GM15510 (cell line): ENCODE results near the gene DENND1B.

ENCODE experiments used
- POLR2A ChIP-seq: IDR thresholded peaks from 3 replicates; pipeline ENCODE4 v1.6.1; 2011; ENCODE audit warnings: borderline replicate concordance; ENCODE audit not compliant: insufficient read length; ENCODE audit errors: extremely low read depth

The DENND1B gene

DNA sequence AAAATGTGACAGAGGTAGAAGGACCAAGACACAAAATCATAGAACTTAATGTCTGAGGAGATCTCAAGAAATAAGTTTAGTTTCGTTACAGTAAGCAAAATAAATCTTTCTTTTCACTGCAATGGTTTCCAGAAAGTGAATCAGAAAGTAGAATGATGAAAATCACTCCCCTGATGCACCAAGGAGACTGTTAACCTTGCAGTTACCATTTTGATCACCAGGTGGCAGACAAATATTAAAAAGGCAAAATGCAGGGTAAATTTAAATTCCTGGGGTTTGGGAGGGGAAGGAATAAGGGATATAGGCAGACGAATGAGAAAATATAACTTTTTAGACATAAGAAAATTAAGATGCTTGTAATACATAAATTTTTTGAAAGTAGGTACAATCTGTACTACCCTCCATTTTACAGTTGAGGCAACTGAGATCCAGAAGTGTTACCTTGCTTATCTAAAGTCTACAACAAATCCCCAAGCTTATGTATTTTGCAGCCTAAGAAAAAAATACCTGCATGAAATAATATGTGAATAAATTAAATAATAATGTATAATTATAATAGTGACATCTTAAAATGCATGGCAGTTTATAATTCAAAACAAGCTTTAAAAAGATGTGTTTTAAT lies 254.1 kb downstream of the DENND1B start:
- no peak for TF ChIP-seq POLR2A

DNA sequence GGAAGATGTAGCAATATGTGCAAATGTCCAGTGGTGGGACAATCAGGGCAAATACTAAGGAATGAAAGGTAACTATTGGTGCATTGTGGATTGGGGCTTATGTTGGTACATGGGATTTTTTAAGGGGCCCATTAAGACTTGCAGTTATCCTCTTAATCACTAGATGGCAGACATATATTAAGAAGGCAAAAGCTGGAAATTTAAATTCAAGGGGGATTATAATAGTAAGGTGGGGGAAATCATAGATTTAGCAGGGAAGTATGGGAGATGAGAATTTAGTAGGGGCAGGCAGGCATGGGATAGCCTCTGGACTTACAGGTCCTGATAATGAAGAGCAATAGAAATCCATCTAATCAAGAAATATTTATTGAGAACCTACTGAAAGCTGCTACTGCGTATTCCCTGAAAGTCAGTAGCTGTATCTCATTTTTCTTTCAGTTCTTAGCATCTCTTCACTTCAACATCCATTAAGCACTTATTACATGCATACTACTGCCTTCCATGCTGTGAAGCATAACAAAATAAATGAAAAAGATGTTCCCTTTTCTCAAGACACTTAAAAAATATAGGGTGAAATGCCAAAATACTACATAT lies 255.4 kb downstream of the DENND1B start:
- no peak for TF ChIP-seq POLR2A

DNA sequence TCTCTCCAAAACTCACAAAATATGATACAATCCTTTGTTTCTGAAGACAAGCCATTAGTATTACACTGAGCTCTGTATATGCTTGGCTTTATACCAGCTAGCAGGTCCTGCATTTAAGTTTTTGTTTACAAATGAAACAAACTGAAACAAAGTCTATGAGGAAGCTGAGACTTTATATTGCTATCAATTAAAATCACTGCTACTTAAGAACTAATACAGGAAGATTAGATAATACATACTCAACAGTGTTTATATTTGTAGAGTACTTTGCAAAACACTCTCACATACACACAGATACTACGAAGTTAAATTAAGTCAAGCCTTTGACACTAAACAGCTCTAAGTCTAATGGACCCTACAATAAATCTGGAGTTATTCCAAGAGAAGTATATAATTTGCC lies 259.9 kb downstream of the DENND1B start:
- no peak for TF ChIP-seq POLR2A

DNA sequence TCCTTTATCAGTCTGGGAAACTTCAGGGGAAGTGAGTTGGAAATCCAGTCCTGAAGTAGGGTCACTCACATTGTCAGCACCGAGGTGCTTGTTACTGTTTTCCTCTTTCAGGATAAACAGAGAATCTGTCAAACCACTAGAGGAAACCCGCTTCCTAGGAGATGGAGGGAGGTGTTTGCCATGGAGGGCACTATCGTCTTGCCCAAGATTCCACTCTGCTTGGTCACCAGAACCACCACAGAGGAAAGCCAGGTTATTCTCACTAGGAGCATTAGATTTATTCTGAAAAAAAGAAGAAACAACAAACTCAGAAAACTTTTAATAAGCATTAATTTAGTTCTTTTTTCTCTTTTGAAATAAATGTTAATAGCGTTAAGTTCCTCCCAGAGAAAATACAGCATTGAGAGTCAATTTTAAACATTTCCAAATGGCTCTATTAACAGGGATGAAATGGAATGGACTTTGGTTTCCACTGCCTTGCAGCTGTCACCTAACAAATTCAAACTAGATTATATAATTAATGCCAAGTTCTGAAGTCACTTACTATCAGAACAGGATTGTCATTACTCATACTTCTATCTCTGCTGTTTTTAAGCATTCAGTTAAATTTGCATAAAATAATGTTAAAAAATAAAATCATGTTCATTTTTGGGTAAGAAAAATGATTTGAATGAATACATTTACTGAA lies 264.4 kb downstream of the DENND1B start:
- TF ChIP-seq POLR2A, result no peak

DNA sequence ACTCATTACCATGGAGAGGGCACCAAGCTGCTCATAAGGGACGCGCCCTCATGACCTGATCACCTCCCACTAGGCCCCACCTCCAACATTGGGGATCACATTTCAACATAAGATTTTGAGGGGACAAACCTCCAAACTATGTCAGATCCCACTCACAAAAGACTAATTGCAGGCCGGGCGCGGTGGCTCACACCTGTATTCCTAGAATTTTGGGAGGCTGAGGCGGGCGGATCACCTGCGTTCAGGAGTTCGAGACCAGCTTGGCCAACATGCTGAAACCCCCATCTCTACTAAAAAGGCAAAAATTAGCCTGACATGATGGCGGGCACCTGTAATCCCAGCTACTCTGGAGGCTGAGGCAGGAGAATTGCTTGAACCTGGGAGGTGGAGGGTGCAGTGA lies 278.6 kb downstream of the DENND1B start:
- no peak for TF ChIP-seq POLR2A

DNA sequence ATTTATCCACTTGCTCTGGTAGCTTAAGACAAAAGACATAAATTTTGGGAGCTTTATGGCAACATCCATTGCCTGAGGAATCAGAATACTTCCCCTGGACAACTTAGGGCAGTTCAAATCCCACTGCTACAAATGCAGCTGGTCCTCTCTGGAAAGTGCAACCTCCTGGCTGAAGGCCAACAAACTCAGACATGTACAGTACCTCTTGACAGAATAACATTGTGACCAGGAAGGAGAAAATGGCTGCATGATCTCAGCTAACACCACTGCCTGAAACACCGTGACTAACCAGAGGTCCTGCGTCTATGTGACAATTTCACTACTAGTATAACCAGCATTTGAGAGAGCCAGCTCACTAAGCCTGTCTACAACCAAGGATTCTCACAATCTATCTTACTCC lies 288.3 kb downstream of the DENND1B start:
- no peak for TF ChIP-seq POLR2A

DNA sequence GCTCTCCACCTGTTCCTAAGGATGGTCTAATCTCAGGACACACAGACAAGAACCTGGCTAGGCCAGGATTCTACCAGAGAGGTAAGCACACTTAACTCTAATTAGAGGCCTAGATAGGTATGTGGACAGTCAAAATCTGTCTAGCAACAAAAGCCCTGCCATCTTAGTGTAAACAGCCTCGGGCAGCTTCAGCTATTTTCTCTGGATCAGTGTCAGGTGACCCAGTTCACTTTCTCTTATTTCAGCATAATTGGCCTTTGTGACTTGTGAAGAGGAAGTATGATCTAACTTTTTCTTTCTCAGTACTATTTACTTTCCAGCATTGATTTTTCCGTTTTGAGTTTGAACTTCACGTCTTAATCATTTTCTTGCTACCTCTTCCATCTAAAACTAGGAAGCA lies 289.5 kb downstream of the DENND1B start:
- TF ChIP-seq POLR2A, result no peak

DNA sequence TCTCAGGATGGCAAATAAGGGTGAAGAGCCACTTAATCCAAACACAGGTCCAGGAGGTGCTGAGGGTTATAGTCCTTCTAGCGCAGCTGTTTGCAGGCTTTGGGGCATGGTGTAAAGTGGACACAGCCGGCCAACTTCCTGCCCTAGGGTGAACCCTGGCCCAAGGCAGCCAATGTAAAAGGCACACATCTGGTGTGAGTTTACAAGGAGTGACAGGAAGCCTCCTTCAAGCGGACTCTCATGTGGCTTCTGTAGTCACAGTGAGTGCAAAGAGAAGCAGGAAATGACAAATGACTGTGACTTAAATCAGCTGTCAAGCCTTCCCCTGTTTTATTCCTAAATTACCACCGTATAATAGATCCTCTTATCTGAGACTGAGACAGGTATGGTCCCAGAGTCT lies 294.2 kb downstream of the DENND1B start:
- TF ChIP-seq POLR2A, result no peak

DNA sequence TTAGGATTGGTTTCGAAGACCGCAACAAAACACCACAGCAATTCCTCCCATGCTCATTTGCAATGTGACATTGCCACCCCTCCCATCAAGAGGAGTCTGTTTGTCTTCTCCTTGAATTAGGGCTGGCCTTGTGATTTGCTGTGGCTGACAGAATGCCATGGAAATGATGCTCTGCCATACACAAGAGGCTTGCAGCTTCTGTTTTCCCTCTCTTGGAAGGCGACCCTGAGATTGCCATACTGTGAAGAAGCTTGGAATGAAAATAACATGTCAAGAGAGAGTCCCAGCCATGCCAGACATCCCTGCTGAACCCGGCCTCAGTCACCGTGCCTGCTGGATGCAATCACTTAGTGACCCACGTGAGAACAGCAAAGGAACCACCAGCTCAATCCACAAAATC lies 294.8 kb downstream of the DENND1B start:
- no peak for TF ChIP-seq POLR2A

DNA sequence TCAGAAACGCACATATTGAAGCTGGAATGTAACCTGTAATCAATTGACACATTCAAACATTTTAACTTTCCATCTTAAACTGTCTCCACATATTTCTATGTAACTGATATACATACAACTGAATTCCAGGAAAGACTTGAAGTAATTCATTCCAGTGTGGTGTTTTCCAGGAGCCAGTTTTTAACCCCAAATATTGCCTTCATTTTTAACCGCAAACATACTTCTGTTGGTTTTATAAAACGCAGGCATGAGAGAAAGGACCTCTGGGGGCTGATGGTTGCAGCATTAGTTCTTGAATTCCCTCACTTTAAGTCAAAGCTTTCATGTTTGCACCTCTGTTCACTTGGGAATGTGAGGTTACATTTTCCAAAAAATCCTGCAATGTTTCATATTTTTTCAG lies 303.1 kb downstream of the DENND1B start:
- TF ChIP-seq POLR2A, result no peak

DNA sequence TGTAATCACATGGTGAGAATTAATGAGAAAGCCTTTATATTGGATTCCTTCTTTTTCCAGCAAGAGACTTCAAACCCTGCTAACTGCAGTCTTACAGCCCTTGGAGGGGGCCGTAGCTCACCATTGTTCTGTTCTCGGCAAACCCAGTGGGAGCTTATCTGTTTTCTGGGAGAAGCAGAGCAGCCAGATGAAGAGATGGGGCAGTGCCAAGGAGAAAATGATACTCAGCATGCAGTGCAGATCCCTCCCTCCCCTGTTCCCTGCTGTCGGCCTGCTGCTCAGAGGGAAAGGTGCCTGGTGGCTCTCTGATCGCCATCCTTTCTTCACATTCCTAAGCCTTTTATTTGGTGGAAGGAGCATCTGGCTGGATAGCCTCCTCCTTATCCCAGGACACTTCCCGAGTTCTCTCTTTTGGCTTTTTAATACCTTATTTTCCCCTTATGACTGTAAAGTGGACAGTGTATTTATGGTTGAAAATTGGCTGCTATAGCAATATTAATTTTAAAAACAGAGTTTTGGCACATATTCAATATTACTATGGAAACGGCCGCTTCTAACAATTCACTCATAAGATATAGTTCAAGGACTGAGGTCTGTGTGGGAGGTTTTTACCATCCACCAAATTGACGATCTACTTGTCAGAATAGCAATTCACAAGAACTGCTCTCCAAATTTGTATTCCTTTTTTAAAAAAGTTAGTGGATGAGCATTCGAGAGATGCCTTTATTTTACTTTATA lies 303.9 kb downstream of the DENND1B start:
- TF ChIP-seq POLR2A, result no peak

DNA sequence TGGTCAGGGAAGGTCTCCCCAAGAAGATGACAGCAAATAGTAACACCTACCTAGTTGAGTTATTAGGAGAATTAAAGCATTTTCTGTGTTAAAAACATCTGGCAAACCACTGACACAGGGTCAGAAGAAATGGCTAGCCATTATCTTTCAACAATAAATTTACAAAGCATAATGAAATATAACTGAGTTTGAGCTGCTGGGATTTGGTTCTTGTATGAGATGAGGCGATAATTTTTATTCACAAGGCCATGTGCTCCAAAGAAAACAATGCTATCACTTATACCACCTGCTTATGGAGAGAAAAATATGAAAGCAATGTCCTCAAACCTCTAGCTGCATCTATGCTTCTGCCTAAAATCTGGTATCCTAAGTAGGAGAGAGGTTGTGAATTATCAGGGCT lies 304.9 kb downstream of the DENND1B start:
- TF ChIP-seq POLR2A, result no peak

DNA sequence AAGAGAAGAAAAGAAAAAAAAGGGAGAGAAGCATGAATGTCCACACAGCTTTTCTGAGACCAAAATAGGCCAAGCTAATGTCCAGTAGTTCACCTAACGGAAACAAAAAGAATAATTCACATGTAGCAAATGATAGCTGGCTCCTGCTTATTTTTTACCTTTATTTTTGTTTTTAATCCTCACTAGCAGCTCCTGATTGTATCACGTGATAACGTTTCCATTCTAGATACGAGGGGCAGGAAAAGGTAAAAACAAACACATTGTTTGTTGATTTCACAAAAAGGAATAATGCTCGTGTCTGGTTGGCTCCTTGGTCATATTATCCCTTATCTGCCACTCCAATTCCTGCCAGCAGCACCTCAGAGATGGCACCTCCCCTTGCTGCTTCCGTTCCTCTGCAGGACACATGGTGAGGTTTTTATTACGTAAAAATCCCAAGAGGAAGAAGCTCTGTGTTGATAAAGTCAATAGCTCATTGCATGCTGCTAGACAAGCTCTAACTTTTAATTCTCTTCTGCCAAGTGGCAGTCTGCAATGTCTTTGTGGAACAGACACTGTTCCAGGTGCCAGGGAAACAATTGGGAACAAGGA lies 305.6 kb downstream of the DENND1B start:
- TF ChIP-seq POLR2A, result no peak

DNA sequence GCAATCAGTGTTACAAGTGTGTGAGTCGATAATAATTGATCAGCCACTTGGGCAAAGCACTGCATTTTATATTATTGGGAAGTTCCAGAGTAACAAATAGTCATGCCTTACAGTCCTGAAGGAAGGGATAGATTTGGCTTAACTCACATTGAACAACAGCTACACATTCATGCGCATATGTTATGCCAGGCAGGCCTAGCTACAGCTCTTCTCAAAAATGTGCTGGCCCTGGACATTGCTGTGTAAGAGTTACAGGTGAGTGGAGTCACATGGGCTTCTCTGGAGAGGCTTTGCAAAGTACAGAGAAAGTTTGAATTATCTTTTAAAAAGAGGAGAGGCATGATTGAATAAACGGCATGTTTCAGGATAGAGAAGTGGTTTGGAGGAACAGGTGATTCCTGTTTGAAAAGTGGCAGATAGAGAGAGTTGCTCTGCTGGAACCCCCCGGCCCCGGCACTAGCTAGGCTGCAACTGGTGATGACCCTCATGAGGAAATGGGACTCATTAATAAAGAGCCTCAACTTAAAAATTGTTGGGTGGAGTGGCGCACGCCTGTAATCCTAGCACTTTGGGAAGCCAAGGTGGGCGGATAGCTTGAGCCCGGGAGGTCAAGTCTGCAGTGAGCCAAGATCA lies 306.6 kb downstream of the DENND1B start:
- TF ChIP-seq POLR2A, result no peak

DNA sequence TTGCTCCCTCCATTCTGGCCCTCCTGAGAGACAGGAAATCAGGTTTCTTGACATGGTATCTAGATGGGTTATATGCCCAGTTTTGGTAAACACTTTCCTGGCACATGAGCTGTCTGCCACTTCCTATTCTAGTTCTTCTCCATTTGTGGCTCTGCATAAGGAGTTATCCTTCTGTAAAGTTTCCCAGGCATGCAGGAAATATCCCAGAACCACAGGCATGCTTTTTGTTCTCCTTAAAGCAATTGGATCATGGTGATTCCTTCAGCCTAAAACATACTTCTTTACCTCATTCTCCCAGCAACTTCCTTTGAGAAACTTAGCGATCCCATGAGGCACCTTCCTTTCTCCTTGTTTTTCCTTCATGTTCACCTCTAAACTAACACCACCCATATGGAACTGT lies 307.4 kb downstream of the DENND1B start:
- TF ChIP-seq POLR2A, result no peak
